DMS53 (cell line): ENCODE data around the gene PUM2.
A peak's percentile ranks its signal among the peaks of the same experiment; 100 is the strongest.

Experiments
- DNase-seq: peaks from one replicate; lab custom pipeline; 2025; lab: John Stamatoyannopoulos, UW

Gene PUM2

GRCh38 chr2:20230114-20230425 lies 120.6 kb downstream of the PUM2 start:
- no peak for DNase-seq

GRCh38 chr2:20229322-20230113 lies 121.1 kb downstream of the PUM2 start:
- no peak for DNase-seq

- DNase-seq: no peak
Measured at GRCh38 chr2:20227894-20228505, 122.6 kb downstream of the PUM2 start.

GRCh38 chr2:20226152-20226545 lies 124.5 kb downstream of the PUM2 start:
- DNase-seq: no peak

- DNase-seq: peak; percentile 83
Measured at GRCh38 chr2:20225294-20226151, 125.1 kb downstream of the PUM2 start.

GRCh38 chr2:20224716-20225293 lies 125.8 kb downstream of the PUM2 start, which contains the start of gene SDC1:
SDC1 (minus strand) TSS chr2:20225130; CDS start chr2:20224867, 263 bp downstream.
- peak; percentile 87 for DNase-seq

- DNase-seq: peak; percentile 66
Measured at GRCh38 chr2:20224164-20224715, 126.4 kb downstream of the PUM2 start.

GRCh38 chr2:20223407-20224163 lies 127.1 kb downstream of the PUM2 start:
- peak; percentile 66 for DNase-seq

GRCh38 chr2:20222769-20223406 lies 127.8 kb downstream of the PUM2 start:
- DNase-seq: peak; percentile 73

- DNase-seq: peak; percentile 39
Measured at GRCh38 chr2:20222014-20222768, 128.5 kb downstream of the PUM2 start.

- DNase-seq: peak; percentile 35
Measured at GRCh38 chr2:20221555-20221973, 129.1 kb downstream of the PUM2 start.

- DNase-seq: no peak
Measured at GRCh38 chr2:20220806-20221554, 129.7 kb downstream of the PUM2 start.

- no peak for DNase-seq
Measured at GRCh38 chr2:20219763-20220380, 130.8 kb downstream of the PUM2 start.

GRCh38 chr2:20218331-20219320 lies 132.0 kb downstream of the PUM2 start:
- DNase-seq: no peak

- peak; percentile 24 for DNase-seq
Measured at GRCh38 chr2:20217041-20217970, 133.3 kb downstream of the PUM2 start.
